Measurements from ENCODE around the gene ZC3H7A.

- TF ChIP-seq CTCF (IDR thresholded peaks at IDR 0.05; ENCODE audit: low read length) (no peak), EZH2 (IDR thresholded peaks at IDR 0.05; ENCODE audit: borderline replicate concordance, low read length) (no peak)
These were observed 67.3 kb downstream of the ZC3H7A start for GRCh38 chr16:11729787-11730186.

Measured in OCI-LY1 (cell line).